Measurements from ENCODE around the gene ETS1. TPM values are rescaled to one million over a fixed set of nuclear protein-coding genes. Genes with fewer than 3 reads are reported as not detected.

Gene ETS1
- total RNA-seq, 6 experiments from 2014 or later, result 14.2 to 37.2 (median 23.3) TPM

DNA sequence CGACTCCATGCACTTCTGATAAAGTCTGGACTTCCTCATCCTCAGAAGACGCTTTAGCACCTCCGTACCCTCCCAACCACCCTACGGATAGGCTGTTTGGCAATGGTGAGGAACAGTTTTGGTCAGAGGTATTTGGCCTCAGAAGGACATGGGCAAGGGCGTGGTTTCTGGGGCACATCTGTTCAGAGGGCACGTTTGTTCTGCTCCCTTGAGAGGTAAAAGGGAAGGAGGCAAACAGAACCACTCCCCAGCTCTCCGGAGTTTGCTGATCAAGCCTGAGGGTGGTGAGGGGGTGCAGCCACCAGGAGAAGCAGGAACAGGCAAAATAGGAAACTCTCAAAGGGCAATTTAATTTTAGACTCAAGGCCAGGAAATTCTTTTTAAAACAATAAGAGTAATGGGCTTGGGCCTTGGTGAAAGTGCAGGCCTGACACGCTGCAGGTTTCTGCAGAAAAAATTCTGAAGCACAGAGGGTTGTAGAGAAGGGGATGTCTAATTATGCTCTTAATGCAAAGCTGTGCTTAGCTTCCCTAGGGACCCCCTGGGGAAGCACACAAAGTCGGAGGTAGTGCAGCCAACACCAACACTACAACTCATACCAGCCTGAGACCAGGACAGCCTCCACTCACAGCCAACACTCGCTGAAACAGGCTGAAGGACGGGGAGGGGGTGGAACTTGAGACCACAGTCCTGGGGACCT lies 23.3 kb downstream of the ETS1 start:
- intact Hi-C loops (cut with DNase I), result no loop called here
- Histone ChIP-seq H3K27ac (no peak overlapping the region), H3K4me1 (peaks cover 0 to 6% (median 0%) of the 10 kb centered on the region in 4 donors), H3K4me3 (no peak overlapping the region), H3K27me3 (no peaks in the 10 kb centered on the region), H3K36me3 (no peaks in the 10 kb centered on the region), H3K9me3 (no peaks in the 10 kb centered on the region)
- ATAC-seq (peak in 1 of 4 donors; percentile 13), DNase-seq (no peak)
- WGBS (ENCODE audit: insufficient coverage, low coverage, low lambda C conversion rate, missing lambda C conversion rate), result 61% methylated on average over 8 of the region's 11 CpGs
- TF ChIP-seq, protein P1, sequence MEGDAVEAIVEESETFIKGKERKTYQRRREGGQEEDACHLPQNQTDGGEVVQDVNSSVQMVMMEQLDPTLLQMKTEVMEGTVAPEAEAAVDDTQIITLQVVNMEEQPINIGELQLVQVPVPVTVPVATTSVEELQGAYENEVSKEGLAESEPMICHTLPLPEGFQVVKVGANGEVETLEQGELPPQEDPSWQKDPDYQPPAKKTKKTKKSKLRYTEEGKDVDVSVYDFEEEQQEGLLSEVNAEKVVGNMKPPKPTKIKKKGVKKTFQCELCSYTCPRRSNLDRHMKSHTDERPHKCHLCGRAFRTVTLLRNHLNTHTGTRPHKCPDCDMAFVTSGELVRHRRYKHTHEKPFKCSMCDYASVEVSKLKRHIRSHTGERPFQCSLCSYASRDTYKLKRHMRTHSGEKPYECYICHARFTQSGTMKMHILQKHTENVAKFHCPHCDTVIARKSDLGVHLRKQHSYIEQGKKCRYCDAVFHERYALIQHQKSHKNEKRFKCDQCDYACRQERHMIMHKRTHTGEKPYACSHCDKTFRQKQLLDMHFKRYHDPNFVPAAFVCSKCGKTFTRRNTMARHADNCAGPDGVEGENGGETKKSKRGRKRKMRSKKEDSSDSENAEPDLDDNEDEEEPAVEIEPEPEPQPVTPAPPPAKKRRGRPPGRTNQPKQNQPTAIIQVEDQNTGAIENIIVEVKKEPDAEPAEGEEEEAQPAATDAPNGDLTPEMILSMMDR (IDR thresholded peaks at IDR 0.05), result no peak
- no peak for TF ChIP-seq POLR2A (IDR thresholded peaks at IDR 0.05)

DNA sequence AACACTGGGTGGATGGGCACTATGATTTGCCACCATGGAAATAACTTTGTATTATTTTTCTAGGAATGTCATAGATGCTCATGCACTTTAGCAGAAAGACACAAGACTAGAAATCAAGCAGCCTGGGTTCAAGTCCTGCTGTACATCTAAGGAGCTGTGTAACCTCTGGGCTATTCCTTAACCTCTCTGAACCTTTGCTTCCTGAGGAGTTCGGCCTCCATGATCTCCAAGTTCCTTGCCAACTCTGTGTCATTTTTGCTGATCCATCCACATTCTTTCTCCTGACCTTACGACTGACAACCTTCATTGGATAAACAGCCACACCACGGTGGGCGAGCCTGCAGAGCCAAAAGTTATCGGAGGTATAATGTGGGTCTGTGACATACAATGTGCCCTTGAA lies 24.1 kb downstream of the ETS1 start:
- Histone ChIP-seq H3K27me3 (no peaks in the 10 kb centered on the region), H3K4me3 (no peak overlapping the region), H3K4me1 (peaks cover 0 to 6% (median 0%) of the 10 kb centered on the region in 4 donors), H3K36me3 (no peaks in the 10 kb centered on the region), H3K27ac (no peak overlapping the region), H3K9me3 (no peaks in the 10 kb centered on the region)
- DNase-seq (no peak), ATAC-seq (peak in 3 of 4 donors; percentile 19 to 31 (median 21))
- WGBS (ENCODE audit: insufficient coverage, low coverage, low lambda C conversion rate, missing lambda C conversion rate), result 45% methylated on average over 5 of the region's 5 CpGs
- TF ChIP-seq POLR2A (IDR thresholded peaks at IDR 0.05), result no peak
- TF ChIP-seq, protein P1 (IDR thresholded peaks at IDR 0.05), result no peak
- intact Hi-C loops (cut with DNase I), result no loop called here

DNA sequence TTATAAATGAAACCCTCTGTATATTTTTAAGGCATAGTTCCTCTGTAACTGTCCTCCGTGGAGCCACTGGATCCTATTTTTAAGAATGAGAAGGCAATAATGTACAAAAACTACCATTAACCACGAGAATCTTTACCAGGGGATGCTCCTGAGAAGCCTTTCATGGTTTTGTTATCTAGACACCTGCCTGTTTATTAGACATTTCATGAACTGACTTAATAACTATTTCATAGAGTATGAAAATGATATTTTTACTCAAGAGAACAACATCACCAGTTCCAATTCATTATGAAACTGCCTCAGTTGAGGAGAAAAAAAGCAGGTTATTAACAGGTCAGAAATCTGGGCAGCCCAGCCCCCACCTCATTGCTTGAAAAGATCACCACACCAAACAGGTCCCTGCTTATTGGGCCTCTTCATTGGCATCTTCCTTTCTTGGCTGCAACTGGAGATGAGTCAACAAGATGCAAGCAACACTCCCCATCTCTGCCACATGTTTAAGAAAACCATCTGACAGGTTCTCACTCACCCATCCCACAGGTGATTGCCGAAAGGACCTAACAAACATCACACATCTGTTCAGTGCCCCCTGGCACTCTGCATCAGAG lies 27.8 kb downstream of the ETS1 start:
- ATAC-seq (no peak), DNase-seq (no peak)
- no peaks in the 10 kb centered on the region for H3K27me3 ChIP-seq
- H3K4me1 ChIP-seq, result no peaks in the 10 kb centered on the region
- no peak overlapping the region for H3K4me3 ChIP-seq
- WGBS (ENCODE audit: insufficient coverage, low coverage, low lambda C conversion rate, missing lambda C conversion rate), result 54% methylated on average over 2 of the region's 3 CpGs
- TF ChIP-seq POLR2A (IDR thresholded peaks at IDR 0.05), result no peak
- TF ChIP-seq, protein P1 (IDR thresholded peaks at IDR 0.05), result no peak
- intact Hi-C loops (cut with DNase I), result no loop called here
- H3K27ac ChIP-seq, result no peak overlapping the region
- H3K36me3 ChIP-seq, result no peaks in the 10 kb centered on the region
- H3K9me3 ChIP-seq, result no peaks in the 10 kb centered on the region

DNA sequence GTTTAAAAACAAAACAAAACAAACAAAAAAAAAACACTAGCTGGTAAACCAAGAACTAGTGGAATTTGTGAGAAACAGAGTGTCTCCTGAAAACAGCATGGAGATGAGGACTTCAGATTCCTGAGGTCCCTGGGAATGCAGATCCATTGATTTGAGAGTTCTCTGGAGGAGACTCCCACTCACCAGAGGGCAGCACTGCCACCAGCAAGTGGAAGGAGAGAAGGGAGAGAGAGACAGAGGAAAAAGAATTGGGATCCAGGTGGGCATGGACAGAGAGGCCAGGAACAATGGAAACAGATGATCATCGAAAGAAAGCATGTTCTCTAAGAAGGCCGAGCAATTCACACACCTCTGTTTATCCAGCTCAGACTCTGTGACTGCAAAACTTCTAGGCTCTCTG lies 31.8 kb downstream of the ETS1 start:
- Histone ChIP-seq H3K4me3 (no peak overlapping the region), H3K4me1 (no peaks in the 10 kb centered on the region), H3K27ac (no peak overlapping the region), H3K27me3 (no peaks in the 10 kb centered on the region), H3K36me3 (no peaks in the 10 kb centered on the region), H3K9me3 (no peaks in the 10 kb centered on the region)
- WGBS (ENCODE audit: insufficient coverage, low coverage, low lambda C conversion rate, missing lambda C conversion rate), result 100% methylated on average over 1 of the region's 2 CpGs
- TF ChIP-seq, protein P1 (IDR thresholded peaks at IDR 0.05), result peak in 3 of 4 donors; percentile 33 to 54 (median 45)
- no peak for TF ChIP-seq POLR2A (IDR thresholded peaks at IDR 0.05)
- ATAC-seq, result peak; percentile 56 to 61 (median 59)
- no peak for DNase-seq
- intact Hi-C loops (cut with DNase I), result no loop called here
